K562 (cell line): ENCODE results near the gene NEUROG3.

Experiments used
- YY1 ChIP-seq, 3 experiments: IDR thresholded peaks; 2 replicates each; pipeline ENCODE4 v1.6.1; 2011; ENCODE audit warnings: low read length in 2 of 3, mild to moderate bottlenecking in 2 of 3, moderate library complexity in 2 of 3, borderline replicate concordance in 1 of 3, control low read depth in 1 of 3, low read depth in 1 of 3; ENCODE audit not compliant: insufficient read depth in 3 of 3, insufficient replicate concordance in 2 of 3, control insufficient read depth in 1 of 3, insufficient read length in 1 of 3; ENCODE audit errors: extremely low read depth in 1 of 3
- ZFP36 ChIP-seq: fragments of 150-350 bp; IDR thresholded peaks from 2 replicates; pipeline ENCODE4 v1.6.1; 2018; ENCODE audit warnings: low read length, low read depth; ENCODE audit not compliant: partially characterized antibody
- ZNF263 ChIP-seq: sonication (generic); formaldehyde crosslinking; IDR thresholded peaks from 2 replicates; pipeline ENCODE4 v1.8.0; 2022; ENCODE audit warnings: mild to moderate bottlenecking, missing genetic modification reagents, borderline replicate concordance

GRCh38 chr10:69612760-69613159 is 39.5 kb upstream of the NEUROG3 start:
- TF ChIP-seq ZNF263 (CRISPR knock-in tag), result no peak
- TF ChIP-seq YY1 (IDR thresholded peaks at IDR 0.05; ENCODE audit: borderline replicate concordance in 1 of 3, control insufficient read depth in 1 of 3, extremely low read depth in 1 of 3, insufficient read depth in 3 of 3, insufficient read length in 1 of 3, insufficient replicate concordance in 2 of 3, low read depth in 1 of 3, low read length in 2 of 3), result no peak
- TF ChIP-seq ZFP36, result no peak
